Measurements from ENCODE around the gene NEK11. TPM values are rescaled to one million over a fixed set of nuclear protein-coding genes. Genes with fewer than 3 reads are reported as not detected.
A peak's percentile ranks its signal among the peaks of the same experiment; 100 is the strongest.

NEK11 gene
- total RNA-seq, 1 experiment from 2014 or later = 13.2 TPM

- CTCF ChIA-PET = interaction anchor here (0.5 to 0.6 kb wide), 2 partner anchors 66 to 510 kb away, joined by 4 to 7 read pairs; no protein-coding TSS in a partner anchor
- H3K4me3 ChIP-seq = no peak overlapping the region
- no peak for TF ChIP-seq CTCF (conservative IDR thresholded peaks at IDR 0.05)
Measured at GRCh38 chr3:131349946-131350347, 323.3 kb downstream of the NEK11 start.

GRCh38 chr3:131350506-131350905 is 323.8 kb downstream of the NEK11 start:
- intact Hi-C loops (cut with micrococcal nuclease; ENCODE audit: unreplicated experiment) = loop anchor here (1.0 kb wide), 1 partner anchor 11 kb away; no protein-coding TSS in a partner anchor
- POLR2A ChIA-PET (ENCODE audit: unreplicated experiment) = interaction anchor here (0.6 to 1.0 kb wide), 2 partner anchors 11 to 786 kb away, joined by 3 to 11 read pairs; no protein-coding TSS in a partner anchor
- Histone ChIP-seq H3K79me2 (ENCODE audit: low read depth) (no peaks in the 10 kb centered on the region), H3K36me3 (ENCODE audit: low read depth) (no peaks in the 10 kb centered on the region), H3K4me2 (peak overlapping the region; percentile 68), H3F3A (ENCODE audit: insufficient read depth, low read depth) (peaks cover 28% of the 10 kb centered on the region), H3K4me1 (replicated peaks; ENCODE audit: insufficient read depth) (peaks cover 60% of the 10 kb centered on the region), H2AFZ (0 out of 2 replicates have a peak overlapping the region, but pooled peaks have one; percentile 35), H3K27me3 (ENCODE audit: insufficient read depth, low read depth) (no peaks in the 10 kb centered on the region), H3K9me2 (ENCODE audit: insufficient read depth) (no peaks in the 10 kb centered on the region; the same call in 1 of the 2 replicates), H3K4me3 (no peak overlapping the region), H3K9me3 (ENCODE audit: insufficient read depth, low read depth) (no peaks in the 10 kb centered on the region), H4K20me1 (ENCODE audit: insufficient read depth) (no peaks in the 10 kb centered on the region), H3K27ac (peak overlapping the region; percentile 91)
- TF ChIP-seq EZH2 (IDR thresholded peaks at IDR 0.05; ENCODE audit: low read depth) = no peak
- TF ChIP-seq CTCF (conservative IDR thresholded peaks at IDR 0.05) = no peak
- BruUV-seq (replicated peaks) = no TSS peak
- DNase-seq = peak in 1 of 2 experiments; percentile 67
- CTCF ChIA-PET = interaction anchor here (0.5 to 0.6 kb wide), 2 partner anchors 67 to 510 kb away, joined by 4 to 7 read pairs; no protein-coding TSS in a partner anchor

More at GRCh38 chr3:131349946-131350347, 323.3 kb downstream of the NEK11 start:
- no peaks in the 10 kb centered on the region for H3K9me3 ChIP-seq (ENCODE audit: insufficient read depth, low read depth)
- DNase-seq = peak; percentile 82 to 89
- peak overlapping the region; percentile 91 for H3K27ac ChIP-seq
- H4K20me1 ChIP-seq (ENCODE audit: insufficient read depth) = no peaks in the 10 kb centered on the region
- peak overlapping the region; percentile 35; the same call in 1 of the 2 replicates for H2AFZ ChIP-seq
- H3K4me2 ChIP-seq = peak overlapping the region; percentile 68
- no peaks in the 10 kb centered on the region for H3K27me3 ChIP-seq (ENCODE audit: insufficient read depth, low read depth)
- intact Hi-C loops (cut with micrococcal nuclease; ENCODE audit: unreplicated experiment) = loop anchor here (1.0 kb wide), 1 partner anchor 11 kb away; no protein-coding TSS in a partner anchor
- POLR2A ChIA-PET (ENCODE audit: unreplicated experiment) = interaction anchor here (0.7 to 1.0 kb wide), 2 partner anchors 14 to 786 kb away, joined by 4 to 11 read pairs; no protein-coding TSS in a partner anchor
- H3K9me2 ChIP-seq (ENCODE audit: insufficient read depth) = no peaks in the 10 kb centered on the region; the same call in 1 of the 2 replicates
- H3F3A ChIP-seq (ENCODE audit: insufficient read depth, low read depth) = peaks cover 28% of the 10 kb centered on the region
- H3K36me3 ChIP-seq (ENCODE audit: low read depth) = no peaks in the 10 kb centered on the region
- BruUV-seq (replicated peaks) = no TSS peak
- H3K79me2 ChIP-seq (ENCODE audit: low read depth) = no peaks in the 10 kb centered on the region
- H3K4me1 ChIP-seq (replicated peaks; ENCODE audit: insufficient read depth) = peaks cover 60% of the 10 kb centered on the region

GRCh38 chr3:131353016-131353877 is 326.6 kb downstream of the NEK11 start:
- Histone ChIP-seq H3K9me2 (ENCODE audit: insufficient read depth) (no peaks in the 10 kb centered on the region), H3F3A (ENCODE audit: insufficient read depth, low read depth) (peaks cover 28% of the 10 kb centered on the region), H3K4me2 (peak overlapping the region; percentile 45), H2AFZ (no peak overlapping the region; the same call in 1 of the 2 replicates), H3K27me3 (ENCODE audit: insufficient read depth, low read depth) (no peaks in the 10 kb centered on the region), H3K79me2 (ENCODE audit: low read depth) (no peaks in the 10 kb centered on the region), H3K4me1 (replicated peaks; ENCODE audit: insufficient read depth) (peaks cover 60% of the 10 kb centered on the region), H3K4me3 (no peak overlapping the region), H3K27ac (peak overlapping the region; percentile 42; the same call in 1 of the 2 replicates), H4K20me1 (ENCODE audit: insufficient read depth) (no peaks in the 10 kb centered on the region), H3K9me3 (ENCODE audit: insufficient read depth, low read depth) (no peaks in the 10 kb centered on the region), H3K36me3 (ENCODE audit: low read depth) (no peaks in the 10 kb centered on the region)
- CTCF ChIA-PET = no interaction called here
- peak in 1 of 2 experiments; percentile 76 for DNase-seq
- POLR2A ChIA-PET (ENCODE audit: unreplicated experiment) = interaction anchor here (0.6 kb wide), 2 partner anchors 90 to 135 kb away, joined by 3 to 5 read pairs; no protein-coding TSS in a partner anchor
- intact Hi-C loops (cut with micrococcal nuclease; ENCODE audit: unreplicated experiment) = no loop called here
- no peak for TF ChIP-seq CTCF (conservative IDR thresholded peaks at IDR 0.05)
- TF ChIP-seq EZH2 (IDR thresholded peaks at IDR 0.05; ENCODE audit: low read depth) = no peak
- no TSS peak for BruUV-seq (replicated peaks)

All from PC-9 (cell line).